ENCODE measurements around the gene ST6GAL1.
A peak's percentile ranks its signal among the peaks of the same experiment; 100 is the strongest.

ST6GAL1 gene

GRCh38 chr3:187074846-187075245, 144.5 kb downstream of the ST6GAL1 start:
- H3K4me3 ChIP-seq (ENCODE audit: low read depth, low read length), result no peak overlapping the region
- no peak for TF ChIP-seq CTCF (IDR thresholded peaks at IDR 0.05; ENCODE audit: insufficient read depth, low read depth, low read length, missing control alignments)
- no peak for DNase-seq (ENCODE audit: low read depth)

GRCh38 chr3:187076297-187076696, 146.0 kb downstream of the ST6GAL1 start:
- H3K4me3 ChIP-seq (ENCODE audit: low read depth, low read length), result no peak overlapping the region
- peak; percentile 5 for DNase-seq (ENCODE audit: low read depth)
- no peak for TF ChIP-seq CTCF (IDR thresholded peaks at IDR 0.05; ENCODE audit: insufficient read depth, low read depth, low read length, missing control alignments)

GRCh38 chr3:187077085-187077484, 146.8 kb downstream of the ST6GAL1 start:
- no peak overlapping the region for H3K4me3 ChIP-seq (ENCODE audit: low read depth, low read length)
- no peak for TF ChIP-seq CTCF (IDR thresholded peaks at IDR 0.05; ENCODE audit: insufficient read depth, low read depth, low read length, missing control alignments)
- no peak for DNase-seq (ENCODE audit: low read depth)

- no peak for DNase-seq (ENCODE audit: low read depth)
- TF ChIP-seq CTCF (IDR thresholded peaks at IDR 0.05; ENCODE audit: insufficient read depth, low read depth, low read length, missing control alignments), result no peak
These were observed 147.2 kb downstream of the ST6GAL1 start for GRCh38 chr3:187077537-187077936.

GRCh38 chr3:187079090-187080022, 149.0 kb downstream of the ST6GAL1 start:
- TF ChIP-seq CTCF (IDR thresholded peaks at IDR 0.05; ENCODE audit: insufficient read depth, low read depth, low read length, missing control alignments), result no peak
- no peak for DNase-seq (ENCODE audit: low read depth)

More at GRCh38 chr3:187077537-187077936, 147.2 kb downstream of the ST6GAL1 start:
- no peak overlapping the region for H3K4me3 ChIP-seq (ENCODE audit: low read depth, low read length)

GRCh38 chr3:187080799-187081450, 150.6 kb downstream of the ST6GAL1 start:
- H3K4me3 ChIP-seq (ENCODE audit: low read depth, low read length), result no peak overlapping the region
- TF ChIP-seq CTCF (IDR thresholded peaks at IDR 0.05; ENCODE audit: insufficient read depth, low read depth, low read length, missing control alignments), result no peak
- DNase-seq (ENCODE audit: low read depth), result no peak

More at GRCh38 chr3:187079090-187080022, 149.0 kb downstream of the ST6GAL1 start:
- H3K4me3 ChIP-seq (ENCODE audit: low read depth, low read length), result no peak overlapping the region
